Measurements from ENCODE around the gene TENT5C. TPM values are rescaled to one million over a fixed set of nuclear protein-coding genes. Genes with fewer than 3 reads are reported as not detected.

Gene TENT5C
- total and polyA plus RNA-seq, 10 of the 15 experiments (the other 5 are each of a cell fraction or from before 2014, with no cell fraction given) = 0.19 to 2.4 (median 0.78) TPM

GRCh38 chr1:117645343-117645742 is 39.5 kb downstream of the TENT5C start:
- TF ChIP-seq ZSCAN29 (IDR thresholded peaks at IDR 0.05) (no peak), CEBPZ (IDR thresholded peaks at IDR 0.05; ENCODE audit: low read depth, low read length) (no peak), SP1 (IDR thresholded peaks at IDR 0.05; ENCODE audit: low read depth, low read length) (no peak)
- ATAC-seq (no peak), DNase-seq (ENCODE audit: low read depth, low spot score) (no peak), FAIRE-seq (no peak)
- no peak overlapping the region for H2AFZ ChIP-seq (ENCODE audit: control insufficient read depth, low read depth, low read length)
- ChIA-PET POLR2A (no interaction called here), SMC1A (ENCODE audit: uncharacterized antibody, unreplicated experiment) (interaction anchor here (1.9 kb wide), 1 partner anchor 10 kb away, joined by 6 read pairs; no protein-coding TSS in a partner anchor), RAD21 (ENCODE audit: unreplicated experiment) (no interaction called here), CTCF (interaction anchor here (1.7 kb wide), 1 partner anchor 11 kb away, joined by 5 read pairs; no protein-coding TSS in a partner anchor)
- H3K9ac ChIP-seq (ENCODE audit: control insufficient read depth, insufficient read depth, low read length) = no peak overlapping the region
- H3K4me3 ChIP-seq = no peak overlapping the region
- in situ Hi-C loops (cut with MboI) (no loop called here), intact Hi-C loops (cut with micrococcal nuclease; ENCODE audit: unreplicated experiment) (no loop called here)
- WGBS (ENCODE audit: insufficient coverage, insufficient replicate concordance, low lambda C conversion rate, missing lambda C conversion rate) = 49% methylated on average over 4 of the region's 4 CpGs
- no peak overlapping the region for H3K27ac ChIP-seq (ENCODE audit: control insufficient read depth, insufficient read depth)
- H3K36me3 ChIP-seq (ENCODE audit: control insufficient read depth in 2 of 2, insufficient read depth in 2 of 2, low read length in 1 of 2) = no peaks in the 10 kb centered on the region
- BruUV-seq (replicated peaks) = no TSS peak
- H4K20me1 ChIP-seq (ENCODE audit: control insufficient read depth, insufficient read depth) = no peaks in the 10 kb centered on the region
- H3K4me1 ChIP-seq (ENCODE audit: control insufficient read depth, insufficient read depth, low read length) = no peaks in the 10 kb centered on the region; the same call in 1 of the 2 replicates
- H3K27me3 ChIP-seq (replicated peaks in 1 of 2; ENCODE audit: control insufficient read depth in 2 of 2, insufficient read depth in 2 of 2, low read length in 1 of 2) = peaks cover 2 to 7% of the 10 kb centered on the region in 2 experiments
- H3K9me3 ChIP-seq (replicated peaks; ENCODE audit: control insufficient read depth, insufficient read depth, low read length) = no peaks in the 10 kb centered on the region
- no peaks in the 10 kb centered on the region for H3K79me2 ChIP-seq (ENCODE audit: control insufficient read depth, insufficient read depth, low read length)
- no peak overlapping the region for H3K4me2 ChIP-seq (ENCODE audit: control insufficient read depth, insufficient read depth)

Measured in GM12878 (cell line).